ENCODE results near the gene GPD2.

GPD2 gene

DNA sequence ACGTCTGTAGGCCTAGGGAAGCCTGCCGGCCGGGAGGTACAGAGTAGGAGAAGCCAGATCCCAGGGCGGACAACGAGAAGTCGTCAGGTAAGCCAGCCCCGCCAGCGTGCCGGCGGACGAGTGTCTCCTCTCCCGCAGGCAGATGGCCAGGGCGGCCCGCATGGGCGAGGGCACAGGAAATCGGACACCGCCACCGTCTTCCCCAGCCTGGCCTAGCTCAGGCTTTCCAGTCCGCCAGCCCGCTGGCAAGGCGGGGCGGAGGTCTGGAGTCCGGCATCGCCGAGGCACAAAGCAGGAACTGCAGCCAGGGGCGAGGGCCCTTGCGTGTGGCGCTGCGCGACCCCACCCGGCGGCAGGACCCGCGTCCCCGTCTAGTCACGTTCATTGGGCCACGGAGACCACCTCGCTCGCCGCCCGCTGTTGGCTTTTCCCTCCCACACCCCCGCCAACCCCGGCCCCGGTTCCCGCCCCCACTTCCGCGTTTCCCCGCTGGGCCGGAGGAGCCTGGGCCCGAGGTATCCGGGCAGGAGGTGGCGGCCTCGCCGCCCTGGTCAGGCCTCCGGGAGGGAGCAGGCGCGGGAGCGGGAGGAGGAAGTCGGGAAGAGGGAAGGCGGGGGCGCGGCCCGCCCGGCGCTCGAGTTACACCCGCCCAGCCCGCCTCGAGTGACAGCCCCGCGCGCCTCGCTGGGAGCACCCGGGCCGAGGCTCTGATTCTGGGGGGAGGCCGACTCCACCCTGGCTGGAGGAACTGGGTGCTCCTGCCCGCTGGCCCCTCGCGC is at the start of gene GPD2:
TSS of gene GPD2 (plus strand) at position 662 of the 779 bp plus-strand sequence. CDS start 39,727 bp downstream, outside the sequence.
- DNase-seq (ENCODE audit: low spot score): peak; percentile 89

DNA sequence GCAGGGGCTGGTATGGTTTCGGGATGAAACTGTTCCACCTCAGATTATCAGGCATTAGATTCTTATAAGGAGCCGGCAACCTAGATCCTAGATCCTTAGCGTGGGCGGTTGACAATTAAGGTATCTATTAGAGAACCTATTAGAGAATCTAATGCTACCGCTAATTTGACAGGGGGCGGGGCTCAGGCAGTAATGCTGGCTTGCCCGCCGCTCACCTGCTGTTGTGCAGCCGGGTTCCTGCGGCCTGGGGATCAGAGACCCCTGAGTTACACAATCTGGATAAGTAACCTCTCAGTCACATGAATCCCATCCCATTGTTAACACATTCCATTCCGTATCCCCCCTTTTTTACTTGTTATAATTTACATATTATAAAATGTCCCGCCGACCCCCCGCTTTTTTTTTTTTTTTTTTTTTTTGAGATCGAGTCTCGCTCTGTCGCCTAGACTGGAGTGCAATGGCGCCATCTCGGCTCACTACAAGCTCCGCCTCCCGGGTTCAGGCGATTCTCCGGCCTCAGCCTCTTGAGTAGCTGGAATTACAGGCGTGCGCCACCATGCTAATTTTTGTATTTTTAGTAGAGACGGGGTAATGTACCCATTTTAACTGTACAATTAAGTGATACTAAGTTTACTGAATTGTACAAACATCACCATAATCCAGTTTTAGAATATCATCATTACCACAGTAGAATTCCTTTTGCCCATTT is 42.0 kb upstream of the GPD2 start:
- DNase-seq (ENCODE audit: low spot score): no peak

DNA sequence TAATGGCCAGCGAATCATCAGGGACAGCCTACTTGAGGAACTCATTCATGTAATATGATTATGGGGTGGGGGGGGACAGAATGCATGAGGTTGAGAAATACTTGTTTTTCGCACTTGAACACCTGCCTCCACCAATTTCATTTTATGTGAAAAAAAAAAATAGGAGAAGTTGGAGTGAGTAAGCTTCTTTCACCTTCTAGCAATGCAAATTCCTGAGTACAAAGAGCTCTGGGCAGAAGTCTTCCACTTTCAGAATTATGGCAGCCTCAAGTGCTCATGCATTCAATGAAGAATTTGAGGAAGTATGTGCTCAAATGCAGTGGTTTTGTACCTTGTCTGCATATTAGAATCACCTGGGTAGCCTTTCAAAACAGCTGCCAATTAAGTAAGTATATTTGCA is 40.1 kb upstream of the GPD2 start:
- no peak for DNase-seq (ENCODE audit: low spot score)

DNA sequence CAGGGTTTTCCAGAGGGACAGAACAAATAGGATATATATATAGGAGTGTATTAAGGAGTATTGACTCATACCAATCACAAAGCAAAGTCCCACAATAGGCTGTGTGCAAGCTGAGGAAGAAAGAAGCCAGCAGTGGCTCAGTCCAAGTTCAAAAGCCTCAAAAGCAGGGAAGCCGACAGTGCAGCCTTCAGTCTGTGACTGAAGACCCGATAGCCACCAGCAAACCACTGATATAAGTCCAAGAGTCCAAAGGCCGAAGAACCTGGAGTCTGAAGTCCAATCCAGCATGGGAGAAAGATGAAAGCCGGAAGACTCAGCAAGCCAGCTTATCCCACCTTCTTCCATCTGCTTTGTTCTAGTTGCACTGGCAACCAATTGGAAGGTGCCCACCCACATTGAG is 39.0 kb upstream of the GPD2 start:
- no peak for DNase-seq (ENCODE audit: low spot score)

DNA sequence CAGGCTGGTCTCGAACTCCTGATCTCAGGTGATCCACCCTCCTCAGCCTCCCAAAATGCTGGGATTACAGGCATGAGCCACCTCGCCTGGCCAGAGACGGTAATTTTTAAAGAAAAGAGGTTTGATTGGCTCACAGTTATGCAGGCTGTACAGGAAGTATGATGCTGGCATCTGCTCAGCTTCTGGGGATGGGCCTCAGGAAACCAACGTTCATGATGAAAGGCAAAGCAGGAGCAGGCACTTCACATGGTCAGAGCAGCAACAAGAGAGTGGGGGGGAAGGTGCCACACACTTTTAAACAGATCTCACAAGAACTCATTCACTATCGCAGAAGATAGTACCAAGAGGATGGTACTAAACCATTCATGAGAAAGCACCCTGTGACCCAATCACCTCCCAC is 38.0 kb upstream of the GPD2 start:
- DNase-seq (ENCODE audit: low spot score): no peak

DNA sequence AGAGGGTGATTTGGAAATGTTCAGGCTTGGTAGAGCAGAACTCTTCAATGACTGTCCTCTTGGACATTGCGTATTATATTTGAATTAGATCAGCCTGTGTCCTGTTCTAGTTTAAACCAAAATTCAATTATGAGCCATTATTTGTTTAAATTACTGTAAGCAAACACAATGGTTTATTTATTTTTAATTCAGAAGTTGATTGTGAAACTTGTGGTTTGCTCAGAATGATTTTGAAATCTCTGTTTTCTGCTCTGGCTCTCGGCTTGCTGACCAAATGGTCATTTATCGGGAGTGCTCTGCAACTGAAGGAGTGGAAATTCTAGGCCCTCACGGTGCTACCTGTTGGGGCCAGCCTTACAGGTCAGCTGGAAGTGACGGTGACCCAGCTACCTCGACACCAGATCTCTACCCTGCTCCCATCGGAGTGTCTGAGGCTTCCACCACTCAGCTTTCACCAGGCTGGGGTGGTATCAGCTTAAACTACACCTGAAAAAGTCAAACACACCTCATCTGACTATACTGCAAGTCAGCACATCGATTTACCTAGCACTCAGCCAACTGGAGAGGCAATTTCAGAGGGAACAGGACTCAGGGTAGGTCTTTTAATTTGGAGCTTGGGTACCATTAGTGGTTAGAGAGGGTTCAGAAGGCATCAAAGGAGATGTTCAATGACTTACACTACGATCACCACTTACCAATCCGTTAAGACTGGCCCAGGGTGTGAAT is 36.8 kb upstream of the GPD2 start:
- peak; percentile 52 for DNase-seq (ENCODE audit: low spot score)

DNA sequence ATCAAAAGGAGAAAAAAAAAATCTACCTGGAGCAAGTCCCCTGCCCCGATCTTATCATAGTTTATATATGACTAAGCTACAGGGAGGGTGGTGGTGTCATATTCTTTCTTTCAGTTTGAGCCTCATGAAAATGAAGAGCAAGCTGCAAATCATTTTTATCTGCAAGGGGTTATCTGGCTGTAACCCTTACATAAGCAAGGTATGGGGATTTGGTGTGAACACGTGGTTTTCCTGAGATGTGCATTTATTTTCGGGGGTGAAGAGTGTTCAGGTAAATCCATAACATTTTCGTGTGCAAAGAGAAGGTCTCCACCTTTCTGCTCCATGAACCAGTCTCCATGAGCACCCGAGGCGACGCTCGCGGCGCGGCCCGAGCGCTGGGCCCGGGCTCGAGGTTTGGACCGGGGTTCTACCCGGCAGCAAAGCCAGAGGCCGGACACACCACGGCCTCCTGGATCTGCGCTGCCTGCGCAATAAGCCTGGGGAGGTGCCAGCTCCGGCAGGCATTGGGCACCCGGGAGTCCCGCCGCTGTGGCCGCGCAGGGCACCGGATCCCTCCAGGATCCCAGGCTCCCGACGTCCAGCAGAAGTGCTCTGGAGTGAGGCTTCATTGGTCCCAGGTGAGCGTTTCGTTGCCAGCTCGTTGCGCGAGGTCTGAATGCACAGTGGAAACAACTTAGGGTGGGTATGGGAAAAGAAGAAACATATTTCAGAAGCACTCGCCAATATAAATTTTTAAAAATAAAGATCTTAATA is 36.1 kb upstream of the GPD2 start:
- peak; percentile 75 for DNase-seq (ENCODE audit: low spot score)

DNA sequence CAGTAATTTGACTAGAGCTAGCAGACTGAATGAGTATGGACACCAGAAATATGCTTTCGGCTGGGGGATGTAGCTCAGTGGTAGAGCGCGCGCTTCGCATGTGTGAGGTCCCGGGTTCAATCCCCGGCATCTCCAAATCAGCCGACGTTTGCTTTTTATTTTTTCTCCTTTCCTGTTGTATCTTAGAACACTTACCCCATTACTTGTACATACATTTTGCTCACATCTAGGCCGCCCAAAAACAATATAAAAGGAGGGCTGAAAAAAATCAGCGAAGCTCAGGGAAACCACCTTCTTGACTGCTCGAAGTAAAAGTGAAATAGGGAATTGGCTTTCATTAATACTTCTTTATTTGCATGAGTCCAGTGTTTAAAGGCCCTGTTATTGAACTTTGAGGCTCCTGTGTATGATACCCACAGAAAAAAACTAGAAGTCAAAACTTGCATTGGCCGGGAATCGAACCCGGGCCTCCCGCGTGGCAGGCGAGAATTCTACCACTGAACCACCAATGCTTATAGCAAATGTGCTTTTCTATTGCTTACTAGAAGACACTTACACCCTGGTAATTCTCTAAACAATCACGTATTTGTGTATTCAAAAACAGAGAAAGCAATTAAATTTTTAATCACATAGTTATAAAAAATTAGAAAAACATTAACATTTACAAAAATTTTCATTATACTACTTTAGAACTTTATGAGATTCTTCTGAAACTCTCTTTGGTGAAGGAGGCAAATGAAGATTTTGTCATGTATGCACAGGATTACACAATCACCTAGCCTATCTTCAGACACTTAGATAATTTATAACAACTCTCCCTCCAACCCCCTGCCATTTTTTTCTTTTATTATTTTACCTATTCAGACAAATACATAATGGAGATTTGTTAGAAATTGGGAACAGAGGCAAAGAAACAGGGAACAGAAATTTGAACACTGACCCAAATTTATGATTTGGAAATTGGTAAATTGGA is 35.2 kb upstream of the GPD2 start:
- DNase-seq (ENCODE audit: low spot score): no peak

DNA sequence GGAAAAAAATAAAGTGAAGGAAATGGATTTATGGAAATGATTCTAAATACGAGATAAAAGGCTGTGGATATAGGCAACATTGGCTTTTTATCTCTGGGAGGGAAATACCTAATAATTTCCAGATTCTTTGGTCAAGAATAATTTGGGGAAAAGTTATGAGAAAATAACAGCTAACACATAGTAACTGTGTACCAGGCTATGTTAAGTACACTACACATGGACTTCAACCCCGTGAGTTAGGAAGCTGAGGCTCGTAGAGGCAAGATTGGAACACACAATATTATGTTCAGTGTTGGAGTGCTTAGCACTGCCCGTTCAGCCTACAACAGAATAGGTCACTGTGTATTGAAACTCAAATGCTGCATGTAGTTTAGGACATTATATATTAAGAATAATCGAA is 34.3 kb upstream of the GPD2 start:
- peak; percentile 51 for DNase-seq (ENCODE audit: low spot score)

DNA sequence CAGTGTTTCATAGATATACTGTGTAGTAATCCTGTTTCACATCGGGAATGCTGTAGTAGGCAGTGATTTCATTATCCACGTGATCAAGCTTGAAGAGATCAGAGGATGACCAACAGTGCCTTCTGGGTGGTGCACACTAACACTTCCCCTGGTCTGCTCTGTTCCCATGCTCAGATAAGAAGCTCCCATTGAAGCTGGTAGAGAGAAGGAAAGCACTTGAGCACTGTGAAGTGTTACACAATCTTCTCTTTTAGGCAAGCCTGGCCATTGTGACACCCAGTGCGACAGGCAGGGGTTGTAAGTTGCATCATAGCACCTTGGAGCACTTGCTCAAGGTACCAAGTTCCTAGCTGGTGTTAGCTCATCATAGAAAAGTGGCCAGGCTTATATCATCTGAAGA is 30.6 kb upstream of the GPD2 start:
- peak; percentile 62 for DNase-seq (ENCODE audit: low spot score)

DNA sequence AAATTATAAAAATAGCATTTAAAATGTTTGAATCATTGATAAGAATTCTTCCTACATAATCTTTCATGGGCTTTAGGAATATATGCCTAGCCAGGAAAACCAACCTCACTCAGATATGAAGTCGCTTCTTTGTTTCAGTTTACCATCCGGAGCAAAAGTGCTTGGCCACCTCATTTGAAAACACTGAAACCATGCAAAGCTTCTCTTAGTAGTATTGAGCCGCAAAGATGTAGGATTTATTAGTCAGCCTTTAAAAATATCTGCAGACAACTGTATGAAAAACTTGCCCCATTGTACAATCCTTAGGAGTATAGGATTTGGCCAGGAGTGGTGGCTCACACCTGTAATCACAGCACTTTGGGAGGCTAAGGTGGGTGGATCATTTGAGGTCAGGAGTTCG is 24.3 kb upstream of the GPD2 start:
- DNase-seq (ENCODE audit: low spot score): no peak

DNA sequence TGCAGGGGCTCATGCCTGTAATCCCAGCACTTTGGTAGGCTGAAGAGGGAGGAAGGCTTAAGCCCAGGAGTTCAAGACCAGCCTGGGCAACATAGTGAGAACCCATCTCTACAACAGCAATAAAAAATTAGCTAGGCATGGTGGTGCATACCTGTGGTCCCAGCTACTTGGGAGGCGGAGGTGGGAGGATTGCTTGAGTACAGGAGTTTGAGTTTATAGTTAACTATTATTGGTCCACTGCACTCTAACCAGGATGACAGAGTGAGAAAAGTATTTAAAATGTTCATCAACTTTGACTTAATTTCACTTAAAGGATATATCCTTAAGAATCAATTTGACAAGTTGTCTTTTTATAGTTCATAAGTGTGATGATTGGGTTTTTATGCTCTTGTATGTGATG is 14.3 kb upstream of the GPD2 start:
- no peak for DNase-seq (ENCODE audit: low spot score)

DNA sequence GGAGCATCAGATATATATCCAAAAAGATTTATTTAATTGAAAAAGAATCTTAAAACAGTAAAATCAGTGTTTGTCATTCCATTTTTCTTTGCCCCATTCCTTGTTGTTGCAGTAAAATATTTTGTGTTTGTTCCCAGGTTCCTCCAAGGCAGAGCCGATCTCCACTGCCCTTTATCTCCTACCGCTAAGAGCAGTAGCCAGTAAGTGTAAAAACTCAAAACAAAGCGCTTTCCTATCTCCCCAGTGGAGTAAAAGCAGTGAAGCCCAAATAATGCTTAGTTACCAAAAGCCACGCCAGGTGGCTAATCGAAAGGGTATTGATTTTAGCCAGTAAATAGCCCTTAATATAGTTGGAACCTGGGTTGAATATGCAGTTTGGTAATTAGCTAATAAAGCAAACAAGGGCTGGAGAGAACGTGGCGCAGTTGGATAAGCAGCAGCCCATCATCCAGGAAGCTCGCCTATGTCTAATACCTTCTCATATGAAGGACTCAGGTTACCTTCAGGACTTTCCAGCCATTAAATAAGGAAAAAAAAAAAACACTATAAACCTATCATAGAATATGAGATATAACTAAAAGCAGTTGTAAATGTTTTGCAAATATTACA is 12.4 kb upstream of the GPD2 start:
- no peak for DNase-seq (ENCODE audit: low spot score)

DNA sequence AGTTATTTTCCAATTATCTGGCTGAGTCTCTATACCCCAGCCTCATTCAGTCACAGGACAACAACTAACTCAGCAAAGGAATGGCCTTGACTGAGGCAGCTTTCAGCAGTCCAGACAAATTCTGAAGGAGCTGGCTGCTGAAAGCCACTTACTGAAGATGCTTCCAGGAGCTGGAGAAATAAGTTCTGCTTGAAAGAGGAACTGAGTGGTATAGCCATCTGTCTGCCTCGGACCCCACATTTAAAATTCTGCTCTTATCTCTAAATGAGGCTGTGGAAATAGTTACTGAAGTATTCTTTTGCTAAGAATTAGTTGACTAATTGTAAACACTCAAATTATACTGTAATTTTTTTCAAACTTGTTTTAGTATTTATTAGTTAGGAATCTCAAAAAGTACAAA is 9.1 kb upstream of the GPD2 start:
- DNase-seq (ENCODE audit: low spot score): no peak

DNA sequence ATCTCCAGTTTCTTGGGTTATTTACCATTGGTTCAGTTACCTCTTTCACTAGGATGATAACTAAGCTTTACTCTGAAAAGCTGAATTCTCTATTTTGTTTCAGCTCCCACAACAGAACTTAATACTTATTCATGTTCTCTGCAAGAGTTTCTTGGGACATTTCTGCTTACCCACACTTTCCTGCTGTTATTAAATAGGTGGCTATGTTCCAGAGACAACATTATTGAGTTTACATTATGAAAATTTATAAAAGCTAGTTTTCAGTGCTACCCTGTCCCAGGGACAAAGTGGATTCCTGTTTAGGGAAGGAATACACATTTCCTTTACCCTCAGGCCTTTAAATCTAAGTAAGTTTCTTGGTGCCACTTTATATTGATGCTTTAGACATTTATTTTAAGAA is 7.0 kb upstream of the GPD2 start:
- no peak for DNase-seq (ENCODE audit: low spot score)

DNA sequence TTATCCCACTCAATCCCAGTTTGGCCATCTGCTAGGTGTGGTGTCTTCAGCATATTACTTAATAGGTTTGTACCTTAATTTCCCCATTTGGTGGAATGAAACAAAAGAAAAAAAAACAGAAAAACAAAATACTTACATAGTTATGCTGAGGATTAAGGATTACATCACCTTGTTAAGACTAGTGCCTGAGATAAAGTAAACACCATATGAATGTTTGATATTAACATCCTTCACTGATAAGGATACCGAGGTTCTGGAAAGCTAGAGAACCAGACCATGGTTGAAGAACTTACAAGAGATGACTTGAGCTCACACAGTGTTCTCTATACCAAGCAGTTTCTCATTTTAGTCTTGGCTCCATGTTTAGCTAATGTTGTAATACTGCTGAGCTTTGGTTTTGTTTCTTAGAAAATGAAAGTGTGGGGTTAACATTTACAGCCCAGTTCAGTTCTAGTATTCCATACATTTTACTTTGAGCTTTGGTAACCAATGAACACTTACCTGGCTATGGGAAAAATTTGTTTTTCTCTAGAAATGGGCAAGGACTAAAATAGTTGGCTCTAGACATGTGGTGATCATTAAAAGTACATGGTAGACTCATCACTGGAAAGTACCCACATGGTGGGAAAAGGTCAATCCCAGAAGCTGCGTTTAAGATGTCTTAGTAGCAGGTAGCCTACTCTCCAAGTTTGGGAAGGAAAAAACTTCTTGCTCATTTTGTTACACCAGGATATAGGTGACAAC is 5.8 kb upstream of the GPD2 start:
- no peak for DNase-seq (ENCODE audit: low spot score)

DNA sequence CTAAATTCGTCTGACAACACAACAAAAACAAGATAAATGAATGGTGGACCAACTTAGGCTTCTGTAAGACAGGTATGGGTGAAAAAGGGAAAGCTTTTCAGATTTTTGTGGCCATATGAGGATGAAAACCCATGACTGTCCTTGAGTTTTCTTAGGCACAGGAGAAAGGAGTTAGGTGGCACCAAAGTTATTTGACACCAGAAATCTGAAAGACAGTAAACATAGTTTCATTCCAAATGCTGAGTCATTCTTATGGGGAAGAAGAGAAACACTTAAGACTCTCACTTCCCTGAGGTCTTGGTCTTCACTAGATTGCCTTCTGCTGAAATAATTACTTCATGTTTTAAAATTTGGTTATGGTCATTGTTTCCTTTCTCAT is 5.2 kb upstream of the GPD2 start:
- DNase-seq (ENCODE audit: low spot score): no peak

DNA sequence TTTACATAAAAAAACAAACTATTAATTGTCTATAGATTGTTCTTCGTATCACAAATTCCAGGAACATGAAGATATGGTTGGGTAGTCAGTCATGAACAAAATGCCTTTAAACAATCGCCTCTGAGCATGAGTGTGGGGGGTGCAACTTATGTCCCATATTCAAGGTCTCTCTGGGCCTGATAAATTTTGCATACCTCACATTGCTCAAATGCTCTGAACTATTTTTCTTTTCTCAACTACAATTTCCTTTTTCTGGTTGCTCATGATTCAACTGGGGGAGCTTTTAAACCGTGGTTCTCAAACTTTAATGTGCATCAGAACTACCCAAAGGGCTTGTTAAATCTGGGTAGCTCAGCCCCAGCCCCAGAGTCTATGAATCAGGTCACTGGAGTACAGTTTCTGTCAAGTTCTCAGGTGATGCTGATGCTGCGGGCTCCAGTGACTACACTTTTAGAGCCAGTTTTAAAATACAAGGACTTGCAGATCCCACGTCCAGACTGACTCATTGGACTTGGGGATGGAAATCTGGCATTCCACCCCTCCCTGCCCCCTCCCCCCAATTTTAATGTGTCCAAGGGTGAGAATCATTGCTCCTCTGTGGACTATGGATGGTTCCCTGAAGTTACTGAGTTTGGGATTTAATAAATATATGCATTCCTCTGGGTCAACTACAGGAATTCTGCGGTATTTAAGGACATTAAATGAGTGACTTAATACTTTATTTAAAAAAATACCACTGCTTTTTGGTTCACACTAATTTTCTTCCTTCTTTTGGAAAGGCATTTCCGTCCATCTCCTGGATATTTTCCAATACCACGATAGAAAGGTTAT is 1.5 kb upstream of the GPD2 start:
- DNase-seq (ENCODE audit: low spot score): no peak

DNA sequence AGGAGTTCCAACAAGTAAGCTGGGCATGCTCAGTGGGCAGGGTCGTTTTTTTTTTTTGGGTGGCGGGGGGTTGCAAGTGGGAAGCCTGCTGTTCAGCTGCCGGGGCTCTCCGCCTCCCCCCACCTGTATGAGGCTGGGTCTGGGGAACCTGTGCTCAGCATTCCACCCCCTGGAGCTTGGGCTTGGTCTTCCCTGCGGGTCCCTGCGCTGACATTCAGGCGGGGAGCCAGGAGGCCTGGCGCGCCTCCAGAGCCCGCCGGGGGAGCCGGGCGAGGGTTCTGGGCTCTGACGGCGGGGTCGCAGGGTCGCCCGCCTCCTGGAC is 822 bp upstream of the GPD2 start:
- peak; percentile 41 for DNase-seq (ENCODE audit: low spot score)
